HG03378 (cell line): ENCODE data around the gene PLXNA1.

Experiments used
- ATAC-seq: cut with Tn5 transposase; IDR thresholded peaks from one replicate; pipeline ENCODE4 v1.9.1; 2021; ENCODE audit warnings: mild to moderate bottlenecking, moderate library complexity; ENCODE audit not compliant: unreplicated experiment

The PLXNA1 gene

DNA sequence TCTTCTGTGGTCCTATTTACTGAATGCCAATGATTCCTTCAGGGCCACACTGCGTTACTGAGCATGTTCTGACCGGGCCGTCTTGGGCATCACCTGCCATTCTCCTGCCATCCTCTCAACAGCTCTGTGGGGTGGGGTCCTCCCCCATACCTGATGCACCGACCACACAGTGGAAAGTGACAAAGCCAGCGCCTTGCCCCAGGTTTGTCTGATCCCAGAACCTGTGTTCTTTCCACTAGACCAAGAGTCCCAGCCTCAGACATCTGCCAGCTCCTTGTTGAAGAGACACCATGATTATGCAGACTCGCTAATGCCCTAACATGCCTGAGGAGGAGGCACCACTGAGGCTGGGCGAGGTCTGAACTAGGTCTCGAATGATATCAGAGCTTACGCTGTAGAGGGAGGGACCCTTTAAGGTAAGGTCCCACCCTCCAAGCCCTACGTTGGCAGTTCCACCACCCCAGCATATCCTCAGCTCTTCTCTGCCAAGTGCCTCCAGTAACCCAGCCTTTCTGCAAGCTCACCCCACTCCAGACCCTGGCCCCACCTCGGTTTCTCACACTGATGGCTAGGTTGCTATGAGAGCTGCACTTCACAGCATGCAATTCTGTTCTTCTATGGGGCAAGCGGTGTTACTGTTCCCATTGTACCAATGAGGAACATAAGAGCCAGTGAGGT is 29.8 kb upstream of the PLXNA1 start:
- ATAC-seq = no peak

DNA sequence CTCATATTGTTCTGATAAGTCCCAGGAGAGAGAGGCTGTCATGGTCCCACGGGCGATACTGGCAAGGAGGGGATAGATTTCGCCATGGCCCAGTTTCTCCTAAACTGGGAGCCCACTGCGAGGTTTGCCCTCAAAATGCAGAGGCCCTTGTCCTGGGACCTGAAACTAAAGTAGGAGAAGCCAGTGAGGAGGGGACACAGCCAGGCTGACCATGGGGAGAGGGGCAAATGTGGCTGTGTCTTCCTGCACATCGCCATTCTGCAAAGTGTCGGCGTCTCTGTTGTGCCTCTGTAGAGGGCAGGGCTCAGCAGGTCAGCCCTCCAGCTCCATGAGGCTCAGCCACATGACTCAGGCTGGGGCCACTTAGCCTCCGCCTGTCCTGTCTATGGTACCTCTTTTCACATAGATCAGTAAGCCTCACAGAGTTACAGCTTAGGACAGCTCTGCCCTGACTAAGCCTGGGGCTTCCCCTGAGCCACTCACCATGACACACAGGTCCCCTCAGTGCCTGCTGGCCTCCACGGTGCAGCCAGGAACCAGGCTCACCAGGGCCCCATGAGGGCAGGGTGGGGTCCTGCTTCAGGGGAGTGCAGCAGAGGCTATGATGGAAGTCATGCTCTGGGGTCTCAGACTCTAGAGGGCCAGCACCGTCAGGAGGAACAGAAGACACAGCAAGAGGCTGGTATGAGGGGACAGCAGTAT is 28.6 kb upstream of the PLXNA1 start:
- ATAC-seq = peak; percentile 70

DNA sequence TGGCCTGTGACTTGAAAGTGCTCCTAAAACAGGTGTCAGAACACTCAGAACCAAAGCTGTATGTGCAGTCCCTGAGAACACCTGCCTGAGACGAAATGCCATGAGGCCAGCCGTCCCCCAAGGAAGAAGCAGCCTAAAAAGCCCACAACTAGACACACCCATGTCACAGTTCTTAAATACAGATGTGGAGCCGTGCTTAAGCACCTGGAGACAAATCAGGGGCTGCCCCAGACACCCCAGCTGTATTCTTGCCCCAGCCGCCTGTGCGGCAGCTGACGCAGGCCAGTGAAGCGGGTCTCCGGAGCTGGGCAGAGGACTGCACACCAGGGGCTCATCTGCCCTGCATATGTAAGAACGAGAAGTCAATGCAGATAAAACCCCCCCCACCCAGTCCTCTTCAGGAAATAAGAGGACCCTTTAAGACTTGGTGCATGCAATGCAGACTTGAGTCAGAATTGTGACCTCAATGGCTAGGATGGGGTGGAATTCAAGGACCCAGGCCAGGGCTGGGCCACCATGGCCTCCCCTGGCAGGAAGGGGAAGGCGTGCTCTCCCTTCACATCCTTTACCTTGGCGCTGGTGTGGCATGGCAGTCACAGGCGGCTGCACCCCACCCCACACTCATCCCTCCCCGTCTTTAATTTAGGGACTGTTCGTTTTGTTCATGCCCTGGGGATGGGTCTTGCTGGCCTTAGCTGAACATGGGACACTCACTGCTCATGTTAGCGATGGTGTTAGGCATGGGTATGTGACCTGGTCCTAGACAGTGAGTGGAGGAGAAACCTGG is 27.7 kb upstream of the PLXNA1 start:
- peak; percentile 34 for ATAC-seq

DNA sequence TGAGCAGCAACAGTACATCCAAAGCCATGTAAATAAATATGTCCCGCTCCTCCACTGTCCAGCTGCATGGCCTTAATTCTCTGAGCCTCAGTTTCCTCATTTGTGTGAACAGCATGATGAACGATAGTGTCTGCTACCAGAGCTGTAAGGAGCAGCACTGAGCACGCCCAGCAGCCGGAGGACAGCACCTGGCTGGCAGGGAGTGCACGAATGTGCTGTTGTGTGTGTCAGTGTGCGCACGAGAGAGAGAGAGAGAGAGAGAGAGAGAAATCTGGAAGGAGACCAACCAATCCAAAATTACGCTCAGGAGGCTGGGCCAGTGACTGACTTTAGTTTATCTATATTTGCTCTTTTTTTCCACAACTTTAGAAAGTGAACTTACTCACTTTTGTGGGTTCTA is 26.6 kb upstream of the PLXNA1 start:
- ATAC-seq = no peak

DNA sequence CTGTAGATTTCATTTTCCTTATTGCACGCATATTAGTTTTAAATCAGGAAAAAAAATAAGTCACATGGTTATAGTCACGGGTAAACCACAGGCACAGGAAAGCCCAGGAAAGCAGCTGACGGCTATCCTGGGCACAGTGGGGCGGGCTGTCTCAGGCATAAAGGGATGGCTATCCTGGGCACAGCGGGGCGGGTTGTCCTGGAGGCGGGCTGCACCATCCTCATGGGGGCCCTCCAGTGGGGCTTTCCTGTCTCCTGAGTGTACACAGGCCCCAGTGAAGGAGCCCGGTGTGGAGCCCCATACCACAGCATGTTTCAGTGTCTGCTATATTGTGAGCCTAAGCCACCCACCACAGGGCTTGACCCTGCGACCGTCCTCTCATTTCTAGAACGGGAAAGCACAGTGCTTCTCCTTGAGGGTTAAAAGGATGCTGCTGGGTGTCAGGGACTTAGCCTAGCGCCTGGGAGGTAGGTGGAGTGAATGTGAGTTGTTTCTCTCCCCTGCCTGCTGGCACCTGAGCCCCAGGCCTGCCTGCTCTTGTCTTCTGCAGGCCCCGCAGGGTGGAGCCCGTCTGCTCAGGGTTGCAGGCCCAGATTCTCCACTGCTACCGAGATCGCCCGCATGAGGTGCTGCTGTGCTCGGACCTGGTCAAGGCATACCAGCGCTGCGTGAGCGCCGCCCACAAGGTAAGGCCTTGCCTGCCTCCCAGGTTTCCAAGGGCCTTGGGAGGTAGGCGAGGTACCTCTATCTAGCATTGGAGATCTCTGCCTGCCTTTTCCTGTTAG is 25.9 kb upstream of the PLXNA1 start:
- no peak for ATAC-seq

DNA sequence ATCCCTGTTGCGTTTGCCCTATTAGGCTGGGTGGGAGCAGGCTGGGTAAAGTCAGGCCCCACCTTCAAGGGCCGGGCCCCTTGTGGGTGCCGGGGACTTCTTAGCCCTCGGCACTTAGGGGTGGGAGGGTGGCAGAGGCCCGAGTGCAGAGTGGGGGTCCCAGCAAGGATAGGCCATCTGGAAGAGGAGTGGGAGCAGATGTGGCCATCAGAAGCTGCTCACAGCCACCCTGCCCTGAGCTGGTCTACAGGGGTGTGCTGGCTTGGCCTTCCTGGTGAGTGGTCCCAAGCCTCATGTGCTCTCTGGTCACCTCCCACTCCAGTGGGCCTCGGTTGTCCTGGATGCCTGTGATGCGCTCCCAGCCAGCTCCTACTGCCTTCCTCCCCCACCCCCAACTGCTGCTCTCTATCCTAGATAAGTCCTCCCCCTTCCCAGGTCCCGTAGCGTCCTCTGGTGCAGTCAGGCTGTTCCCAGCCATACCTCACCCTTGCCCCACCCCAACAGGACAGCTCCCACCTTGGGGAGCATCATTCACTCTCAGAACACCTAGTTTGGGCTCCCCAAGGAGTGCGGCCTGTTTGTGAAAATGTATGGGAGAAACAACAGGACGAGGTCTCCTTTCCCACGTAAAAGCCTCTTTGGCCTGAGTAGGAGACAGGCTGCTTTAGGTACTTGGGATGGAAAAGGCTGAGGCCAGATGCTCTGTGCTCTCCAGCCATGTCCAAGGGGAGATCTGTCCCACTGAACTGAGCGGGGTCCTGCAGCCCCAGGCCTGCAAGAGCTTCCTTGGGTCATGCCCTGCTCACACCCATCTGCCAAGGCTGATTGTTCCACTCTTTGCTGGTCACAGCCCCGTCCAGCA is 24.9 kb upstream of the PLXNA1 start:
- ATAC-seq = no peak

DNA sequence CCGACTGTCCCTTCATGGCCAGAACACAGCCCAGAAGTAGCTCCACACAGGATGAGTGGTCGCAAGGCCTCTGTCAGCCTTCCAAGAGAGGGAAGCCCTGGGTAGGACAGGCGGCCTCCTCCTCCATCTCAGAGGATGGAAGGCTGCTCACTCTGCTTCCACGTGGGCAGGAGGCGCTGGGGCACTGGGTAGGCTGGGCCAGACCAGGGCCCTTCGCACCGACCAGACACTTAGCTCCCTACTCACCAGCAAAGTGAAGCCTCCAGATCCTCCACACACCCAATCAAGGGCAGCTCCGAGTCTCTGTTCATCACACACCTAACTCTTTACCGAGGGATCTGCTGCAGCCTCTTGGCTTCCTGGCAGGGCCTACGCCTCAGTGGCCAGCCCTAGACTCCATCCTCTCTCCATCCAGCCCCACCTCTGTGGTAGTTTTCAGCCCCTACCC is 24.3 kb upstream of the PLXNA1 start:
- ATAC-seq = no peak

DNA sequence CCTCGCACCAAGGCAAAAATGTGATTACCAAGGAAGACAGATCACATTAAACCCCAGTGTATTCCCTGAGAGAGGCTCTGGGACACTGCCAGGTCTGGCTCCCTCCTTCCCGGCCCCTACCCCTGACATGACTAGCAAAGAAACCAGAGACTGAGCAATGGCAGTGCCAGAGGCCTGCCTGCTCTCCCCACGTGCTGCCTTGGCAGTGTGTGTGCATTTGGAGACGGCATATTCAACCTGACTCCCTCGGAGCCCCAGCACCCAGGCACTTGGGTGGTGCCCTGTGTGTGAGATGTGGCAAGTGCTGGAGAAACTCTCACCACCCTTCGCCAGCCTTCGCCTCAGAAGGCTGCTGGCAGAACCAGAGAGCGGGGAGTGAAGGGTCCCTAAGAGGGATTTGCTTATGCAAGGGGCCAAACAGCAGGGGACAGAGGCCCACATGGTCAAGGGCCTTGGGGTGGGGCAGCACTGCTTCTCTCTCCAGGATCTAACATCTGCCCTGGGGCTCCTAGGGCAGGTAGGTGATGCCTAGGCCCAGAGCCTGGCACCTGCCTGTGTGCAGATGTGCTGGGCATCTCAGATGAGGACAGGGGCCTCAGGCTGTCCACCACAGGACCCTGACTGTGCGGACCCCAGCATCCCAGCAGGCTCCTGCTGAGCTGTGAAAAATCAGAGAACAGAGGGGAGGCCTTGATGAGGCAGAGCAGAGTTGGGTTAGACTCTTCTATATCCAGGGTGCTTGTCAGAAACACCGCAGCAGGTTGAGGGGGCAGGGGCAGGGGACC is 23.6 kb upstream of the PLXNA1 start:
- ATAC-seq = no peak

DNA sequence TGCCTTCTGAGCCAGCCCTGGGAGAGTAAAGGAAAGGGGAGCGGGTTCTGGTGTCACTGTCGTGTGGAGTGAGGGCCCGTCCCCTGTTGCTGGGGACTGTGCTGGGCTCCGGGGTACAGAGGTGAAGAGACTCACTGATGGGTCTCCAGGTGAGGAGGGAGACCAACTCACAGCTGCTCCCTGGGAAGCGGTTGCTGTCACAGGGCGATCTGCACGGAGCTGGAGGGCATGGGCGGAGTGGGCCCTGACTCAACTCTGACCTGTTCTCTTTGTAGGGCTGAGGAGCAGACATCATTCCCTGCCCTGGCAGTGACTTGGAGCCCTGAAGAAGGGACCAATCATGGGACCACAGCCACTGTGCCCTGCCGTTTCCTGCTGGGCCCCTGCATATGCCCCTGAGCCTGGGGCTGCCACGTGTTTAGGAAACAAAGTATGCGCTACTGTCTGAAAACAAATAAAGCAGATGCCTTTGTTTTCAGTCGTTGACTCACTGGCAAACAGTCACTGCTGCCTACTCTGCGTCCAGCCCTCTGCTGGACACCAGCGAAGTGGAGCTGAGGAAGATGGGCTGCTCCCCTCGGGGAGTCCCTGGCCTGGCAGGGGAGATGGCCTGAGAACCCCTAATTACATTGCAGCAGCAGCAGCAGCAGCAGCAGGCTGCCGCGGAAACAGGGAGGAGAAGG is 22.9 kb upstream of the PLXNA1 start:
- no peak for ATAC-seq

DNA sequence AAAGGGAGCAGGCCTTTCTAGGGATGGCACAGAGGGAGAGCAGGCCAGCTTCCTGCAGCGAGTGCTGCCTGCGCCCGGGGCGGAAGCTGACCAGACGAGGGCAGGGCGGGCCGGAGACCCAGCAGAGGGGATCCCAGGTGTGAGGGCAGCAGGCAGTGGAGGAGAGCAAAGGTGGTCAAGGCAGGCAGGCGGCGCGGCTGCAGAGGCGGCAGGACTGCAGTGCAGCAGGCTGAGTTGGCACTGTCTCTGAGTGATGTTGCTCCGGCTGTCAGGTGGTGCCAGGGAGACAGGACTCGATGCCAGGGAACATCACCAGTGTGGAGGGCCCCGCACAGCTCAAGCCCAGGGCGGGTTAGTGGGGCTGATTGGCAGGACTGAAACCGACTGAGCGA is 22.3 kb upstream of the PLXNA1 start:
- no peak for ATAC-seq

DNA sequence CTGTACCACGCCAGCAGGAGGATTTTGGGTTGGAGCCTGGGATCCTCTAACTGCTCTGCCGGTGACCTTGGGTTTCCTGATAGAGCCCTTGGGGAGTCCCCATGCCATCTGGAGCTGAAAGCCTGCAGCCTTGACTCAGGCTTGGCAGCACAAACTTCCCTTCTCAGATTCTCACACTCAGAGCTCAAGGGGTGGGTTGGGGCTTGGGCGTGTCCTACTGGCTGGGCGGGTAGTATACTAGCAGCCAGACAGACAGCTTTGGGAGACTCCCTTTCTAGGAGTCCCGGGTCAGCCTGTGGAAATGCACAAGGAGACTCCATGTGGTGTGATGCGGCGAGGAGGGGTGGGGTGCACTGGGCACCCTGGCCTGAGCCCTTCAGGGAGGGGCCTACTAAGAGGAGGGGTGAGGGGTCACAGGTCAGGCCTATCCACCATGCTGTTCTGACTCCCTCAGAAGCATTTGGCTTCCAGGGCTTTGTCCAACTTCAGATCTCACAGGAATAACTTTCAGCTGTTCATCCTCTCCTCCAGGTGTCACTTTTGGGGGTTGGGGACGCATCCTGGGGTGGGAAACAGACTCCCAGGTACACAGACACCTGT is 21.6 kb upstream of the PLXNA1 start:
- ATAC-seq = no peak

DNA sequence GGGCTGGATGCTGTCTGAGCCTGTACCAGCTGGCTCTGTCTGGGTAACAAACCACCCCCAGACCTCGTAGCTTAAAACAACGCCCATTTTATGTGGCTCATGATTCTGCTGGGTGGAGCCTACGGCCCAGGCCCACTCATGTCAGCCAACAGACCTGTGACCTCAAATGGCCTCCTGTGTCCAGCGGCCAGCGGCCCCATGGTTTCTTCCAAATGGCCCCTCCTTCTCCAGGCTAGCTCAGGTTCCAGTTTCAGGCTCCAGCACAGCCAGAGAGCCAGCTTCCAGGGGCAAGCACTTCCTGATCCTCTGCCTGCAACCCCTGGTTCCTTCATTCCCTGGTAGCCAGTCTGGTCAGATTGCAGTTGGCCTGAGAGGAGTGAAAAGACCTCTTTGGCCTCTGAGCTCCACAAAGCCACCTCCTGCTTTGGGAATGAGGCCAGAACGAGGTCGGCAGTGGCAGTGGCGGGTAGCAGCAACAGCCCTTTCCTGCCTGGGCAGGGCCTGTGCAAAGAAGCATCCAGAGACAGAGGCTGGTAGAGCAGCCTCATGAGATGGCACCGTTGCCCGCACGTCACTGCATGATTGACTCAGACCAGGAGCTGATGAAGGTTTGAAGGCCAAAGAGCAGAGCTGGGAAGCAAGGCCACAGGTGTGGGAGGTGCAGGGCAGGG is 21.0 kb upstream of the PLXNA1 start:
- no peak for ATAC-seq

DNA sequence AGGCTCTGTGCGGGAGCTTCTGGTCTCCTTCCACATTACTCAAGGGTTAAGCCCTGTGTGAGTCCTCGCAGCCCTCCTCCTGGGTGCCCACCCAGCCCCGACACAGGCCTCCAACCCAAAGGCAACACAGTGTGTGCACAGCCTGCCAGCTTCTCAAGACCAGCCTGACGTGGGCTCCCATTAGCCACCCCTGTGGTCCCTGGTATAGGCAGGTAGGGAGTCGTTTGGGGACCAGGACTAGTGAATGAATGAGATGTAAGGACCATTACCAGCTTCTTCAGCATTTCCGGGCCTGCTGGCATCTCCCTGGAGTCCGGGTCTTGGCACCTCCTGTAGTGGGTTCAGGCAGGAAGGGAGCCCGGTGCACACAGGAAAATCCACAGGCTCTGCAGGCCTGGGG is 20.2 kb upstream of the PLXNA1 start:
- no peak for ATAC-seq

DNA sequence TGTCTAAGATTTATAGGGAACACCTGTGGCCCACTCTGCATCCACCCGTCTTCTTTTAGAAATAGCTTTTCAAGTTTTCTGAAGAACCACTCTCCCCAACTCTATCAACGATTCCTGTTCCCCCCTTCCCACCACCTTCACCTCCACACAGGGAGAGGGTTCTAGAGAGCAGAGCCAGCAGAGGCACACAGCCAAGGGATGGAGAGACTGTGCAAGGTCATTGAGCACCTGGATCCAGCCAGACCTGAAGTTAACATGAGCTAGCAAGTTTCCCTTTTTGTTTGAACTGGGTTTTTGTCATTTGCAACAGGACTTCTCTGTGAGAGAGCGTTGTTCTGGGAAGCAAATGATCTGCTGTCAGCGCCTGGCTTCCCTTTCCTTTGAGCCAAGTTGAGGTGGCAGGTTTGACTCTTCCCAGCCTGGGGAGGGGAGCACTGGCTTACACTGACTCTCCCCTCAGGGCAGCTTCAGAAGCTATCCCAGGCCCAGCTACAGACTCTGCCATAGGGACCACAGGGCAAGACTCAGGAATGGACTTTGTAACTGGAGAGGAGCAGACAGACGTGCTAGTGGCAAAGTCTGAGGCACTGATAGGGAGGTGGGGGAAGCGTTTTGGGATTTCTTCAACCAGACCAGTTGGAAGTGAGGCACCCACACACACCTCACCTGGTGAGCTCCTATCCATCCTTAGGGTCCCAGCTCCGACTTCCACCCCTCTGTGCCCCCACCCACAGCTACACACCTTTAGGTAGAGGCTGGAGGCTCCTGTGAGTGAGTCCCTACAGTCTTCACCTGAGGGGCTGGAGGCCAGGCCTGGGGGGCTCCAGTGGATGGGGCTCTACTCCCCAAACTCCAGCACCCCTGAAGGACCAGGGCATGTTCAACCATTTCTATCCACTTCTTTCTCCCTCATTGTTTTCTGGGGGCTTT is 19.4 kb upstream of the PLXNA1 start:
- no peak for ATAC-seq

DNA sequence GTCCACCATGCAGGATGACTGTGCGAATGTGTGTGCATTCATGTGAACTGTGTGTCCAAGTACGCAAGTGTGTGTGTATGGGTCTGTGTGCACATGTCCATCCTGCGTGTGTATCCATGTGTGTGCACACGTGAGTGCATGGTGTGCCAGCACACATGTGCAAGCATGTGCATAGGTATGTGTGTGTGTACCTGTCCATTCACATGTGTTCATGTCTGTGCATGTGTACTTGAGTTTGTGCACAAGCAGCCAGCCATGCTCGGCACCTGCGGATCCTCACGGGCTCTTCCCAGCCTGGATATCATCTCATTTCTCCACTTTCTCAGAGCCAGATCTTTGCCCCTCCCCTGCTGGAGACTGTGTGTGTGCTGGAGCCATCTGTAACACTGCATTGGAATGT is 18.7 kb upstream of the PLXNA1 start:
- ATAC-seq = no peak

DNA sequence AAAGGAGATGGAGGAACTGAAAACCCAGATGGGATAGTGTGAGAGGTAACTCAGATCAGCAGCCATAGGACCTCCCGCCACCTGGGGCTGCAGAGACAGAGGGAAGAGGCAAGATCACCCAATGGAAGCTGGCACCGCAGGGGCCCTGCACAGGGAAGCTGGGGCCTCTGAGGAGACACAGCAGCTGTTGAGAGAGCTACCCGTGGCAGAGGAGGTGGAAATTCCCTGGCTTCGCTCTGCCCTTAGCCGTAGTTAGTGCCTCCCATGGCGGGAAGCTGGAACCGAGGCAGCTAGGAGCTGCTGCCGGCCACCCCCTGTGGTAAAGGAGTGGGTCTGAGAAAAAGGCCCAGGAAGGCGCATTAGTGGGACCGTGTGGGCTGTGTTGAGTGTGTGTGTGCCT is 18.0 kb upstream of the PLXNA1 start:
- no peak for ATAC-seq

DNA sequence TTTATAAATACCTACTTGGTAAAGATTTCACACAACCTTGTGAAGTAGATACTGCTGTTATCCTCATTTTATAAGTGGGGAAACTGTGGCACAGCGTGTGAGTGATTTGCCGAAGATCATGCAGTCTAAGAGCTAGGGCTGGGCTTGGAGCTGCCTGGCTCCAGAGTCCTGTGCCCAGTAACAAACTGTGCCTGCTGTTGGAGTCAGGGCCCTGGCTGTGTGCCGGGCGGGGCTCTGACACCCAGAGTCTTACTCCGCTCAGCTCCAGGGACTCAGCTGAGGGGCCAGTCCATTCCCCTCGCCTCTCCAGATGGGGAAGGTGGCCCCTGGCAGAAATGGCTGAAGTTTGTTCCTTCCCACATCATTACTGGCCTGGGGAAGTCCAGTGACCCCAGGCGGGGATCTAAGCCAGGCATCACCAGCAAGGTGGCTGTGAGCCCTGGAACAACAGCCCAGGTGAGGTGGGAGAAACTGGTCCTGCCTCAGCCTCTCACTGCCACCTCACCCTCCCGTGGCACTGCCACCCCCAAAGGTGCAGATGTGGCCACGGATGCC is 17.3 kb upstream of the PLXNA1 start:
- no peak for ATAC-seq
